IMR-90 (cell line): ENCODE measurements around the gene PTPRQ.

ENCODE experiments used
- BHLHE40 ChIP-seq: fragments of 150-350 bp; IDR thresholded peaks from 2 replicates; pipeline ENCODE4 v1.6.1; 2016; ENCODE audit warnings: mild to moderate bottlenecking, low read depth, low read length
- CEBPB ChIP-seq: IDR thresholded peaks from 2 replicates; pipeline ENCODE4 v1.6.1; 2012; ENCODE audit warnings: low read depth, low read length, improper control_type of control experiment
- MAFK ChIP-seq: IDR thresholded peaks from 2 replicates; pipeline ENCODE4 v1.6.1; 2012; ENCODE audit warnings: low read depth, low read length, improper control_type of control experiment
- MAZ ChIP-seq: IDR thresholded peaks from 2 replicates; pipeline ENCODE4 v1.6.1; 2012; ENCODE audit warnings: low read depth, mild to moderate bottlenecking, low read length, improper control_type of control experiment, moderate library complexity, borderline replicate concordance
- MXI1 ChIP-seq: IDR thresholded peaks from 2 replicates; pipeline ENCODE4 v1.6.1; 2012; ENCODE audit warnings: low read depth, mild to moderate bottlenecking, low read length, moderate library complexity, borderline replicate concordance
- NFE2L2 ChIP-seq: fragments of 150-350 bp; IDR thresholded peaks from 2 replicates; pipeline ENCODE4 v1.6.1; 2016; ENCODE audit warnings: low read depth, mild to moderate bottlenecking, low read length
- POLR2A ChIP-seq: IDR thresholded peaks from 2 replicates; pipeline ENCODE4 v1.6.1; 2012; ENCODE audit warnings: mild to moderate bottlenecking, low read depth, low read length
- RCOR1 ChIP-seq: IDR thresholded peaks from 2 replicates; pipeline ENCODE4 v1.6.1; 2012; ENCODE audit warnings: mild to moderate bottlenecking, low read length, improper control_type of control experiment; ENCODE audit not compliant: insufficient replicate concordance
- TF ChIP-seq, protein P1 (sequence below): fragments of 150-350 bp; IDR thresholded peaks from 2 replicates; pipeline ENCODE4 v1.6.1; 2016; ENCODE audit warnings: low read depth, mild to moderate bottlenecking, low read length, moderate library complexity, borderline replicate concordance
- TF ChIP-seq, protein P2 (sequence below): conservative IDR thresholded peaks from 2 replicates; pipeline ENCODE4 v1.5.1; 2012; ENCODE audit warnings: mild to moderate bottlenecking, low read depth, low read length, improper control_type of control experiment

DNA sequence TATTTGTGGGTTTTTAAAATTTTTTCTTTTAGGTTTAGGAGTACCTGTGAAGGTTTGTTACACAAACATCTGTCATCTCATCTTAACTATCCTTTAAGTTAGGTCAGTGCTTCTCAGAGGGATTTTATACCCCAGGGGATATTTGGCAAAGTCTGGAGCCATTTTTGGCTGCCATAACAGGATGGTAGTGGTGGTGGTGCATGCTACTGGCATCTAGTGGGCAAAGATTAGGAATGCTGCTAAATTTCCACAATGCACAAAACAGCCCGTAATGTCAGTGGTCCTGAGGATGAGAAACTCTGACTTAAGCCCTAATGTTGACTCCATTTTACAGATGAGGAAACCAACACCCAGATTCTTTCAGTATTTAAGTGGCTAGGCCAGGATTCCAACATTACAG, 178.2 kb downstream of the PTPRQ start:
- TF ChIP-seq, protein P1, sequence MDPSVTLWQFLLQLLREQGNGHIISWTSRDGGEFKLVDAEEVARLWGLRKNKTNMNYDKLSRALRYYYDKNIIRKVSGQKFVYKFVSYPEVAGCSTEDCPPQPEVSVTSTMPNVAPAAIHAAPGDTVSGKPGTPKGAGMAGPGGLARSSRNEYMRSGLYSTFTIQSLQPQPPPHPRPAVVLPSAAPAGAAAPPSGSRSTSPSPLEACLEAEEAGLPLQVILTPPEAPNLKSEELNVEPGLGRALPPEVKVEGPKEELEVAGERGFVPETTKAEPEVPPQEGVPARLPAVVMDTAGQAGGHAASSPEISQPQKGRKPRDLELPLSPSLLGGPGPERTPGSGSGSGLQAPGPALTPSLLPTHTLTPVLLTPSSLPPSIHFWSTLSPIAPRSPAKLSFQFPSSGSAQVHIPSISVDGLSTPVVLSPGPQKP: no peak
- TF ChIP-seq POLR2A: no peak
- TF ChIP-seq, protein P2, sequence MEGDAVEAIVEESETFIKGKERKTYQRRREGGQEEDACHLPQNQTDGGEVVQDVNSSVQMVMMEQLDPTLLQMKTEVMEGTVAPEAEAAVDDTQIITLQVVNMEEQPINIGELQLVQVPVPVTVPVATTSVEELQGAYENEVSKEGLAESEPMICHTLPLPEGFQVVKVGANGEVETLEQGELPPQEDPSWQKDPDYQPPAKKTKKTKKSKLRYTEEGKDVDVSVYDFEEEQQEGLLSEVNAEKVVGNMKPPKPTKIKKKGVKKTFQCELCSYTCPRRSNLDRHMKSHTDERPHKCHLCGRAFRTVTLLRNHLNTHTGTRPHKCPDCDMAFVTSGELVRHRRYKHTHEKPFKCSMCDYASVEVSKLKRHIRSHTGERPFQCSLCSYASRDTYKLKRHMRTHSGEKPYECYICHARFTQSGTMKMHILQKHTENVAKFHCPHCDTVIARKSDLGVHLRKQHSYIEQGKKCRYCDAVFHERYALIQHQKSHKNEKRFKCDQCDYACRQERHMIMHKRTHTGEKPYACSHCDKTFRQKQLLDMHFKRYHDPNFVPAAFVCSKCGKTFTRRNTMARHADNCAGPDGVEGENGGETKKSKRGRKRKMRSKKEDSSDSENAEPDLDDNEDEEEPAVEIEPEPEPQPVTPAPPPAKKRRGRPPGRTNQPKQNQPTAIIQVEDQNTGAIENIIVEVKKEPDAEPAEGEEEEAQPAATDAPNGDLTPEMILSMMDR: peak; percentile 36
- no peak for TF ChIP-seq MAZ
- no peak for TF ChIP-seq RCOR1
- no peak for TF ChIP-seq CEBPB
- TF ChIP-seq BHLHE40: no peak
- TF ChIP-seq MAFK: no peak
- no peak for TF ChIP-seq MXI1
- TF ChIP-seq NFE2L2: no peak
